ENCODE data around the gene MAP1LC3B2. TPM values are rescaled to one million over a fixed set of nuclear protein-coding genes. Genes with fewer than 3 reads are reported as not detected.

MAP1LC3B2 gene
- total RNA-seq, 1 experiment from 2014 or later = 1.5 TPM

- Histone ChIP-seq H3K27ac (ENCODE audit: insufficient read length, low read depth, low read length) (no peak overlapping the region), H3K56ac (ENCODE audit: insufficient read length, low read depth, low read length) (no peak overlapping the region), H2BK5ac (ENCODE audit: insufficient read length, low read length) (no peak overlapping the region), H2AK5ac (ENCODE audit: insufficient read length, low read length) (no peak overlapping the region), H4K20me1 (ENCODE audit: control insufficient read depth, insufficient read depth, insufficient read length) (no peaks in the 10 kb centered on the region), H3K27me3 (ENCODE audit: insufficient read depth, low read length) (no peaks in the 10 kb centered on the region), H3K79me1 (ENCODE audit: insufficient read depth, low read depth, low read length, poor library complexity, severe bottlenecking) (no peaks in the 10 kb centered on the region), H2BK120ac (ENCODE audit: low read depth, low read length, poor library complexity, severe bottlenecking) (no peak overlapping the region), H3K4me1 (ENCODE audit: insufficient read depth, low read length) (peaks cover 6% of the 10 kb centered on the region; the same call in 1 of the 2 replicates), H2AFZ (ENCODE audit: low read length) (no peak overlapping the region), H4K8ac (replicated peaks; ENCODE audit: insufficient read length, low read depth, low read length) (no peak overlapping the region), H2BK12ac (ENCODE audit: insufficient read length, low read depth, low read length) (no peak overlapping the region), H3K4ac (ENCODE audit: low read depth, low read length) (no peak overlapping the region), H2BK20ac (ENCODE audit: low read depth, low read length, poor library complexity, severe bottlenecking) (no peak overlapping the region), H3K4me2 (ENCODE audit: insufficient read depth, insufficient read length, low read length) (no peak overlapping the region), H3T11ph (ENCODE audit: low read length) (no peak overlapping the region), H3K79me2 (ENCODE audit: insufficient read depth, low read length) (no peaks in the 10 kb centered on the region), H3K23me2 (ENCODE audit: insufficient read length, low read depth, low read length, poor library complexity, severe bottlenecking) (peaks cover 4% of the 10 kb centered on the region), H3K18ac (ENCODE audit: insufficient read length, low read depth, low read length) (no peak overlapping the region), H3K9me3 (ENCODE audit: control insufficient read depth, low read depth, low read length) (no peaks in the 10 kb centered on the region), H3K14ac (ENCODE audit: insufficient read depth, low read length) (no peak overlapping the region), H3K23ac (ENCODE audit: insufficient read length, low read depth, low read length) (no peak overlapping the region), H2BK15ac (ENCODE audit: low read depth, low read length) (no peak overlapping the region), H3K9ac (ENCODE audit: extremely low read depth, insufficient read length, low read length) (no peak overlapping the region), H4K5ac (ENCODE audit: insufficient read length, low read depth, low read length) (no peak overlapping the region), H4K91ac (ENCODE audit: insufficient read length, low read depth, low read length) (no peak overlapping the region)
- WGBS (ENCODE audit: extremely low coverage, insufficient read length, low lambda C conversion rate) = no CpG with 5 or more reads among the region's 1 CpG
- peaks cover 33 to 46% of the 10 kb centered on the region in 2 experiments for H3K4me1 Mint-ChIP-seq
- peaks cover 0 to 6% (median 0%) of the 10 kb centered on the region in 3 experiments; a peak in 1 of 7 replicates for H3K36me3 Mint-ChIP-seq (ENCODE audit: insufficient read depth in 1 of 3, low read depth in 3 of 3)
- H3K27me3 Mint-ChIP-seq (ENCODE audit: low read depth) = peaks cover 6% of the 10 kb centered on the region; the same call in 1 of the 2 replicates
- no peak for DNase-seq
- H3K9me3 Mint-ChIP-seq = no peaks in the 10 kb centered on the region
- H3K4me3 Mint-ChIP-seq = peak overlapping the region in 1 of 2 experiments; percentile 72; a peak in 1 of 5 replicates
- no peak for TF ChIP-seq CTCF (conservative IDR thresholded peaks at IDR 0.05)
- peak overlapping the region in 1 of 3 experiments; percentile 85; a peak in 1 of 7 replicates for H3K27ac Mint-ChIP-seq
Measured at GRCh38 chr12:116539361-116539771, 19.8 kb upstream of the MAP1LC3B2 start.
